NOMO-1 treated with dmso at 0.1 percent for 144 hours (cell line): ENCODE data around the gene CYFIP2.

Source experiments
- DNase-seq: peaks from one replicate; lab custom pipeline; 2025; ENCODE audit not compliant: unreplicated experiment; lab: John Stamatoyannopoulos, UW

The CYFIP2 gene

DNA sequence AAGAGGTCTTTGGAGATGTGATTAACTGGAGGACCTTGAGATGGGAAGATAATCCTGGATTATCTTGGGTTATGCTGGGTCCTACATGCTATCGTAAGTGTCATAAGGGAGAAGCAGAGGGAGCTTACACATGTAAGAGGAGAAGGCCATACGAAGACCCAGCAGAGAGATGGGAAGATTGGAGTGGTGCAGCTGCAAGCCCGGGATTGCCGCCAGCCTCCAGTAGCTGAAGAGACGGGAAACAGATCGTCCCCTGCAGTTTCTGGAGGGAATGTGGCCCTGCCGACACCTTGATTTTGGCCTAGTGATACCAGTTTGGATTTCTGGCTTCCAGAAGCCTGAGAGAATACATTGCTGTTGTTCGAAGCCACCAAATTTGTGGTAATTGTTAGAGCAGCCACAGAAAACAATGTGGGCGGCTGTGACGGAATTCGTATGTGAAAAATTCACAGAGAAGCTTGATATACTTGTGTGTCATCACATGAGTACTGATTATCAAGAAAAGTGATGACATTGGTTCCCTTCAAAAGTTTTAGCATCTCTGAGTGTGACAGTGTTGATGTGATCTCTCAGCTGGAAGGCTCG, 86.9 kb downstream of the CYFIP2 start:
- DNase-seq = no peak

DNA sequence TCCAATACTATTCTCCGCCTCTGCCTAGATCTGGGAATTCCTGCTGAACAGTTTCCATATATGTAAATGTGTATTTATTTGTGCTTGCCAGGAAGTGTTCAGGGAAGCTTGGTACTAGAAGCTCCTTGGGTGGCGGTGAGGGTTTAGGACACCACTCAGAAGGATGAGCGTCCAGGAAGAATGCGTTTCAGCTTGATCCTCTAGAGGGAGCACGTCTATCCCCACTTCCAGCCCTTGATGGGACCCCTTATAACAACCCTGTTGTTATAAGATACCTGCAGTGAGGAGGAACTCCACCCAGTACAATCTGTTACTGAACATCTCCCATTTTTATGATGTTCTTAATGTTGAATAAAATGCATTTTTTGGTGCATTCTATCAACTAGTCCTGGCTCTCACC, 88.9 kb downstream of the CYFIP2 start:
- DNase-seq = no peak

DNA sequence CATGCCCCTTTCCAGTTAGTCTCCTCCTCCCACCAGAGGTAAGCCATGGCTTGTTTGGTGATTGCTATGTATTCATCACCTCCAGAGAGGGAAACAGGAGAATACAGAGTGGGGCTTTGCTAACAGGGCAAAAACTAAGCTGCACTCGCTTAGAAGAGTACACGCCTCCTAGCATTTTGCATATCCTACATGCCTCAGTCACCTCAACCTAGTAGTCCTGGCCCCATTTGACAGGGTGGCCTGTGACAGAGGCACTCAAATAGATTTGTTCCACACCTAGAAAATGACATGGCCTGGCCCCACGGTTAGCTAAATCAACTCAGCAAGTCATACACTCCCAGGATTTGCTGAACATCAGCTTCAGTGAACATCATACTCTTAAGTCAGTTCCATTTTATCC, 90.7 kb downstream of the CYFIP2 start:
- DNase-seq = no peak

DNA sequence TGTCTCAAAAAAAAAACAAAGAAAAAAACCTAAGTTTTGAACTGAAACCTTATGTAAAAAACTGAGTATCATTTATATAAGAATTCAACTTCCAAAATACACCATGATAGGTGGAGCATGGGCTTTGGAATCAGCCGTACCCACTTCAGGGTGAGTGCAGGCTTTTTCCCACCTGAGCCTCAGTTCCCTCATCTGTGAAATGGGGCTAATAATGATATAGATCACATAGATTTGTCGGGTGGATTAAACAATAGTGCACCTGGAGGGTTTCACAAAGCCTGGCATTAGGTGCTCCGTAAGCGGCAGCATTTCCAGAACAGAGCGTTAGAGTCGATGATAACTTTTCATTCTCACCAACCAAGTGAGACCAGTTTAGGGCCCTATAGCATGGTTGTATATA, 91.9 kb downstream of the CYFIP2 start:
- DNase-seq = no peak

DNA sequence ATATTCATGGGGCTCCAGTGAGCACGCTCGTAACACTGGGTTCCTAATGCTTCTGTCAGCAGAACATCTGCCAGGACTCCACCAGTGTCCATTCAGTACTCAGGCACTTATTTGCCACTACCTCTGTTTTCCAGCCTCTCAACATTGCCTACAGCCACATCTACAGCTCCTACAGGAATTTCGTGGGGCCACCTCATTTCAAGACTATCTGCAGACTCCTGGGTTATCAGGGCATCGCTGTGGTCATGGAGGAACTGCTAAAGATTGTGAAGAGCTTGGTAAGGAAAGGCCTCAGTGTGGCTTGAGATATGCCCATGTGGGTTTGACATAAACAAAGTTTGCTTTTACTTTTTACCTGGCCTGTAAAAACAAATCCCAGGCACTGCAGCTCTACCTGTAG, 92.9 kb downstream of the CYFIP2 start:
- no peak for DNase-seq

DNA sequence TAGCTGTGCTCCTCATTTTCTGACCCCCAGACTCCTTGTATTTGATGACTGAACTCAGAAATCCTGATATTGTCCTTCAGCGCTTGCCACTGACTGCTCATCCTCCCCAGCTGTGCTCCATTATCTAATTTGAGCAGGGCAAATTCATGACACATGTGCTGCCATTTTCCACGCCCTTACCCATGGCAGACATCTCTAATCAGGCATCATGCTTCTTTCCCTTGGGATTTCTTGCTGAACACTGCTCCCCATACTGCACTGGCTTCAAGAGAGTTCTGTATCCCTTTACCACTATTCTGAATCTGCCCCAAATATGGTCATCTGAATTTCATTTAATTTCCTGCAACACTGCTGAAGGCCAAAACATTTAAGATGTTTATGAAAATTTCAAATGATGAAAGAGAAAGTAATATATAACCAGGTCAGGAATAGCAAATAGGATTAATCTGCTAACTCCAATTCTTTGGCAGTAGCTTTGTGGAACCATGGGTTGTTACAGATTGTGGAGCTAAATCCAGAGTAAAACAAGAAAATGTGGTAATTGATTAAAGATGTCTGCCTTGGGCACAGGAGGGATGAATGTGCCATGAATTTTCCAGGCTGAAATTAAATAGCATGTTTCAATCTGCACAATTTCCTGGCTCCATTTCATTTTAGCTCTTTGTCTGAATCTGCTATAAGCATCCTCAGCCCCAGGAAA, 93.6 kb downstream of the CYFIP2 start:
- DNase-seq = no peak

DNA sequence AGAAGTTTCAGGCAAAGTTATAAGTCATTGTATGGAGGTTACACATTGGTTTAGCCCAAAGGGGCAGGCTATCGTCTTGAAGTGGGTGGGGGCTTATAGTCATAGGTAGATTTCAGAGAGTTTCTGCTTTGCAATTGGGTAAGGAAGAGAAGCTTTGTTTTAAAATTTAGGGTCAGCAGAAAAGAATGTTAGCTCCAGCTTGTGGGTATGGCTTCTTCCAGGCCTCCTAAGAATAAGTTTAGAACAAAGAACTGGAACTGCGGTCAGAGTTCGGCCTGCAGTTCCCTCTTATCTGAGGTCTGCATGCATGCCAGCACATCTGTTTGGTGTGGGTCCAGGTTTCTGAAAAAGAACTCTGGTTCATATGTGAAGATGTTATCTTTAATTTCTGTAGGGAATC, 96.1 kb downstream of the CYFIP2 start:
- peak; percentile 62 for DNase-seq

DNA sequence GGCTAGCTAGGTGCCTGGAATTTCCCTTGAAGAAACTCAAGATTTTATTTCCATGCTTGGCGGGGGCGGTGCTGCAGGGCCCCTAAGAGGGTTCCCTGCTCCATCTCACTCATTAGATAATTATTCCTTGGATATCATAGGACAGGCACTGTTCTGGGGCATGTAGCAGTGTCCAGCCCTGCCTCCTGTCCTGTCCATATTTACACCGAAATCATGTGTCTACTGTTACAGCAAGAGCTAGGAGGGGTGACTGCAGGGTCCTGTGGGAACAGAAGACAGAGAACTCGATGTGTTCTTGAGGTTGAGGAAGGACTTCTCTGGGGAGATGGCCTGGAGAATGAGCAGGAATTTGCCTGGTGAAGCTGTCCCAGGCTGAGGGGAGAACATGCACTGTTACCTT, 96.6 kb downstream of the CYFIP2 start:
- no peak for DNase-seq

DNA sequence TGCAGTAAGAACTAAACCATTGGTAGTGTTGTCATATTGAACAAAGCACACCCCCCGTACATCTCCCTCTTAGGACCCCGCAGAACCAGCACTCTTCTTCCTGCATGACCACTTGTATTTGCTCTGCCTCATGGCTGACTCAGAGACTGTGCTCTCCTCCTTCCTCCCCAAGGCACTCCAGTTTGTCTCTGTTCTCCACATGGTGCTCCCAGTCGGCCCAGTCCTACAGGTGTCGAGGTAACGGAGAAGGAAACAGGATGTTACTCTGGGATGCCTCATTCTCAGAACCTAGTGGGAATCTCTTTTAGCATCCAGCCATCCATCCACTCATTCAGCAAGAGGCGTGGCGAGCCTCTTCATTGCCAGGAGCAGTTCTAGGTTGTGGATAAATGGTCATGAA, 97.1 kb downstream of the CYFIP2 start:
- no peak for DNase-seq

DNA sequence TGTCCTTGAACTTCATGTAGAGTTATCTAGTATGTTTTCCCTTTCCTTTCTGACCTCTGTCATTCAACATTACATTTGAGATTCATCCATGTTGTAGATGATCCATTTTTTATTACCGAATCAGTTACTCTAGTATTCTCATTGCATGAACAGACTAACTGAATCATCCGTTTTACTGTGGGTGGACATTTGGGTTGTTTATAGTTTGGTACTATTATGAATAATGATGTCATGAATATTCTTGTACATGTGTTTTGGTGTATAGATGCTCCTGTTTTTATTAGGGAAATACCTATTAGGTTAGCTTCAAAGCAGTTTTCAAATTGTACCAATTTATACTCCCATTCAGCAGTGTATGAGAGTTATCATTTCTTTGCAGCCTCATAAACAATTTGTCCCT, 99.8 kb downstream of the CYFIP2 start:
- no peak for DNase-seq

DNA sequence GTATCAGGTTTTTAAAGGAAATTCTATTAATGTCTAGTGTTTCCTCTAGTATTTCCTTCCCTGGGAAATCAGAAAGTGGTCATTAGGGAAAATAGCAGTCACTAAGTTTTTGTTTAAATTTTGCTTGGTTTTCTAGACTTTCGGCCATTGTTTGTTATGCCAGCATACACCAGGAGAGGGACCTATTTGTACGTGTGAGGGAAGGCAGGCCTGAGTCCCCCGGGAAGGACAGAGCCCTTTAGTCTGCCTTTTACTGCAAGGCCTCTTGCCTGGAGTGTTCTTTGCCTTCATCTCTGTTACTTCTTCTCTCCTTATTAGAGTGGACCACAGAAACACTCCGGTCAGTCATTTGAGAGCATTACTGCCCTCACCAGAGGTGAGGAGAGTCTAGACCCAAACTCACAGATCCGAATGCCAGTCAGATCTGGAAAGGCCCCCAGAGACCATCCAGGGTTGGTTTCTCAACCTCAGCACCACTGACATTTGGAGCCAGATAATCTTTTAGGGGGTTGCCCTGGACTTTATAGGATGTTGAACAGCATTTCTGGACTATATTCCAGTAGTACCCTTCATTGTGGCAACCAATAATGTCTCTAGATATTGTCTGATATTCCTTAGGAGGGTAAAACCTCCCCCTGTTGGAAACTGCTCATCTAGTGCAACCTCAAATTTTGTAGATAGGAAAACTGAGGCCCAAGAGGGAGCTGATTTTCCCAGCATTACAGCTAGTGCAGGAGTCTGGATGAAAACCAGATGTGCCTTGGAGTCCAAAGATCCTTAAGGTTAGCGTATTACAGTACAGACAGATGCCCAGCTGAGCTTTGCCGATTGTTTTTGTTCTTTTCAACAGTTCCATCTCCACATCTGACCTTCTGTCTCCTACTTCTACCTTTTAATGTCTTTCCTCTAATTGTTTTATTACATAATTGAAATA, 101.1 kb downstream of the CYFIP2 start:
- no peak for DNase-seq

DNA sequence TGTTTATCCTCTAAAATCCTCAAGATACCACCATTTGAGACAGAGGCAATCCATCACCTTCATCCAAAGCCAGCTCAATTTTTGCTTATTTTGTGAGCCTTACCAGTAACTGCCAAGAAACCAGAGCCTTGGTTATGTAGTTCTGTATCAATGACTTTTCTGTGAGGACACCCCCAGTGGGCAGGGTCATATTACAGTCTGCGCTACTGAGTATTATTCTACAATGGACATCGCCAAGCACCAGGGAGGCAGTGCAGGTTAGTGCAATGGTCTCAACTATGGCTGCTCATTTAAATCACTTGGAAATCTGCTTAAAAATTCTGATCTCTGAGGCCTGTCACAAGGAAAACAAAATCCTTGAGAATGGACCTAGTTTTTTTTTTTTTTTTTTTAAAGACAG, 103.6 kb downstream of the CYFIP2 start:
- no peak for DNase-seq

DNA sequence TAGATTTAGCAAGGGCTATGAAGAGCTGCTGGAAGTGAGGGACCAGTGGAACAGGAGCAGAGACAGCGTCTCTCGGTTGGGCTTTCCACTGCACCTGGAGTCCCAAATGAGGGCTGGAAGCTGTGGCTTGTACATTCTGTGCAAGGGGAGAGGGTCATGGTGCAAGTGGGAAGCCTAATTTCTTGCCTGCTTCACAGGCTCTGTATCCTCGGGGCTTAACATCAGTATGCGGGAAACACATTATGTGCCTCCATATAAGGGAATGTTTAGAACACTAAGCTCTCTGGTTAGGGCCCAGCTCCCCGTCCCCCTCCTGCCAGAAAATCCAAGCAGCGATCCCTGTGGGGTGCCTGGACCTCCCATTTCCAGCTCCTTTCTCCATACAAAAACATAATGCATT, 105.0 kb downstream of the CYFIP2 start:
- no peak for DNase-seq

DNA sequence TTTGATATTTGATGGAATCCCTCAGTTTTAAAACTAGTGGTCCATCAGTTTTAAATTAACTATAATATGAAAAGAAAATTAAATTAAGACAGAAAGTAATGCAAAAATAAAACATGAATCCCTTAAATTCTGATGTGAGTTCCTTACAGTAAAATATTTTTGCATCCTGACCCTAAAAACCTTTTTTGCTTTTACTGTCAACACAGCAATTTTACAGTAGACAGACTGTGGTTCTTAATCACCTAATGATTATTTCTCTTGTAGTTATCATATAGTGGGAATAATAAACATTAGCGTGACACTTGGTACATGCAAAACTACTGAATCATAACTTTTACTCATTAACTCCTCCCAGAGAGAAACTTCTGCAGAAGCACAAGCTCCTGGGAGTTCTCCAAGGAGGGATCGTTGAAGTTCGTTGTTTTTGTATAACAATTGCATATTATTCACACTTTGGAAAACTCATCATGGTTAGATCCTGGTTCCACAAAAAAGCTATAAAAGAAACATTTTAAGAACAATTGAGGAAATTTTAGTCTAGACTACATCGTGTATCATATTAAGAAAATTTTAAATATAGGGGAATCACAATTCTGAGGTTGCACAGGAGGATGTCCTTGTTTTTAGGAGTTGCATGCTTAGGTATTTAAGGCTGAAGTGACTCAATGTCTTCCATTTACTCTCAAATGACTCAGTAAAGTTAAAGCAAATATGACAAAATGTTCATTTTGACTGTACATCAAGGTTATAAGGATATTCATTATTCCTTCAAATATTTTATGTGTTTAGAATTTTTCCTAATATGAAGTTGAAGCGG, 105.9 kb downstream of the CYFIP2 start:
- DNase-seq = no peak

DNA sequence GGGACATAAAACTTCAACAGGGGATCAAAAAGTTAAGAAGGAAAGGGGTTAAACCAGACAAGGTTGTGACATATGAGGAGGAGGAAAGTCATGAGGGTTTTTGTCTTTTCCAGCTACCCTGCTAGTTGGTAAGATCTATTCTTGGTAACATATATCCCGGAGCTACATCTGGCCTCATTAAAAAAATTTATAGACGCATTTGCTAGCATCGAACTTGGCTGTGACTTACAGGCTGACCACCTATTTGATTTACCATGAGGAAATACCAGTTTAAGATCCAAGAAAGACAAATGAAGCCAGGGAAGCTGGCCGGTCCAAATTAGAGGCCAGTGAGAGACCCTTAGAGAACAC, 106.5 kb downstream of the CYFIP2 start:
- DNase-seq = no peak

DNA sequence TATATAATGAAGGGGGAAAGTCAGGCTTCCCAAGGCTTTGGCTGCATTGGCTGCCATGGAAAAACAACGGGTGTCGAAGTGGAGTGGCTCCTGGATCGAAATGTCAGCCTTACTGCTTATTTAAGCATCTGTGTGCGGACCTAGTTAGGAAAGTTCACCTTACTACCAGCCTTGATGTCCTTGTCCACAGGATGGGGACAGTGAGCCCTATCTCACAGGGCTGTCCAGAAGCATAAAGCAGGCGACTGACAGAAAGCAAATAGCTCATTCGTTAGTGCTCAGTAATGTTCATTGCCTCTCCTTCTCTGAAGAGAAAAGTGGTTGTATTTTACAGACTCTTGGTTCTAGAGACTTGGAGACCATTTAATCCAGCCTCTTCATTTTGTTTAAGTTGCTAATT, 112.6 kb downstream of the CYFIP2 start:
- DNase-seq = no peak

DNA sequence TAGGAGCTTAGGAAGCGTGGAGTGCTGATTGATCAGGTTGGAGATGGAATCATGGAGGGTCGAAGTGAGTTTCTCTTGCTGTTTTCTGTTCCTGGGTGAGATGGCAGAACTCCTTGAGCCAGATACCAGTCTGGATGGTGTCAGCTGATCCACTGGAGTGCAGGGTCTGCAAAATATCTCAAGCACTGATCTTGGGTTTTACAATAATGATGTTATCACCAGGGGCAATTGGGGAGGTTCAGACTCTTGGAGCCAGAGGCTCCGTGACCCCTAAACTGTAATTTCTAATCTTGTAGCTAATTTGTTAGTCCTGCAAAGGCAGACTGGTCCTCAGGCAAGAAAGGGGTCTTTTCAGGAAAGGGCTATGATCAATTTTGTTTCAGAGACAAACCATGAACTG, 114.1 kb downstream of the CYFIP2 start:
- no peak for DNase-seq

DNA sequence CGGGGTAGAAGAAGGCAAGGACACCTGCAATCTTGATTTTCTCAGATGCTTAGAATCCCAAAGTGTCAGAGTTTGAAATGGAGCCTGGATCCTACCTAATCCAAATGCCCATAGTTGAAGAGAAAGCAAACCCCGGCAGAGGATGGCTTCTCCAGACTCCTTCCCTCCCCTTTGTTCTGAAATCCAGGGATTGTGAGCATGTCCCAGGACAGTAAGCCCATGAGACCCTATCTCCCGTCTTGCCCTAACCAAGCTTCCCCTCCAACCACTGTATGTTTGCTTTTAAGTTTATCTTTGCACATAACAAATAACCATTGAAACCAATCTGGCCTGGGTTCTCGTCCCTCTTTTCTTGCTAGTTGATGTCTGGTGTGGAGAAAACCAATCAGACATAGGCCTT, 115.8 kb downstream of the CYFIP2 start:
- no peak for DNase-seq

DNA sequence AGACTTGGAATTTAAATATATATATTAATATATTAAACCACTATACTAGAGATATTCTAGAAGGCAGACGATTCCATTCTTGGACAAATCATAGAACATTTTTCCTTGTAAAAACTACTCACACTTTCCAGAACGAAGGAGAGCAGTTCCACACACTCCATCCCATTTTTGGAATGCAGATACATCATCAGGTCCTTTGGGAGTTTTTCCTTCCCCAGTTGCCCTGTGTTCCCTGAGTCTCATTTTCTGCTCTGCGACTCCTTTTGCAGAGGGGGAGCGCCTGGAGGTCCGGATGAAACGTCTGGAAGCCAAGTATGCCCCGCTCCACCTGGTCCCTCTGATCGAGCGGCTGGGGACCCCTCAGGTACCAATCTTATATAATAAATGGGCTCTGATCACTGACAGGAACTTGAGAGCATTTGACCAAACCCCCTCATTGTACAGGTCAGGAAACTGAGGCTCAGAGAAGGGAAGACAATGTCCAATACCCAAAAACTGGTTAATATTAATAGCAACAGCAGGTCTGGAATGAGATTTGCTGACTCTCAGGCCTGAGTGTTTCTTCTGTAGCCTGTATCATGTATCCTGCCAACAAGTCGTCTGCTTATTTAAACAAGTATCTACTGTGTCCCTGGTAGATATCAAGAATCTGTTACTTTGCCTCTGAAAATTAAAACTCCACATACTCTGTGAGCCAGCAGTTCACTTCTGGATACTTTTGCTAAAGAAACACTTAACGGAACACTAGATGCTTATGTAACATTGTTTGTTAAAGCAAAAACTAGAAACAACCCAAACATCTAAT, 117.3 kb downstream of the CYFIP2 start:
- DNase-seq = no peak

DNA sequence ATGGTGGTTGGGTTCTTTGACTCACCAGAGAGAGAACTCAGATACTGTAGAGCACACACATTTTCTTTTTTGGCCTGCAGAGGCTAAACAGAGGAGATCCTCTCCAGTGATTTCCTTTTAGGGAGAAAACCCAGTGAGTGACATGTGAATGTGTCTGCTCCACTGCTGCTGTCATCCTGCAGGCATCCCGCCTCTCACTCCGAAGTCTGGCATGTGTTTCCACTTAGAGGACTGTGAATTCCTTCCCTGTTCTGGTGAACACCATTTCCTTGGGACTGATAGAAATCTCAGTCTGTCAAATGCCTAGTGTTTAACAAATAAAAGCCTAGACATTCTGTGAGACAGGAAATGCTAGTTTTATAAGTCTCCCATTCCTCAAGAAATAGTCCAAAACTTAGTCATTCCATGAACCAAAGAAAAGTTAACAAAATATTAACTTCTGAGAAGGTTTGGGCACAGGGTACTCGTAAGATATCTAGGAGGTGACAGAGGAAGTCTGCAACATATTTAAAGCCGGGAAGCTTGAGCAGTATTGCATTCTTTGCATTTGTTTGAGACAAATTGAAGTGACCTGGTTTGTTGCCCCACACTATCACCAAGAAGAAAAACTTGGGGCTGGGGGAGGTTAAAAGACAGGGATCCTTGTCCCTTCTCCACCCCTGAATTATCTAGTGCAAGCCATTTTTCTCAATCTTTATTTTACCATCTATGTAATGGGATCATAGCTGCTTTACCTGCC, 119.2 kb downstream of the CYFIP2 start:
- no peak for DNase-seq
